GM21390 (cell line): ENCODE data around the gene SNED1.
"Not testable (repeated sequence)": the region's sequence is repeated elsewhere in the genome, so short reads cannot be mapped to it uniquely, and the experiment has no call there.

ENCODE experiments used
- ATAC-seq: cut with Tn5 transposase; IDR thresholded peaks from one replicate; pipeline ENCODE4 v1.9.1; 2021; ENCODE audit not compliant: unreplicated experiment

The SNED1 gene

GRCh38 chr2:241104611-241105010 lies 106.2 kb downstream of the SNED1 start:
- ATAC-seq = not testable (repeated sequence)

GRCh38 chr2:241105641-241106040 lies 107.2 kb downstream of the SNED1 start:
- no peak for ATAC-seq

- ATAC-seq = no peak
Observed at GRCh38 chr2:241107031-241107783, 108.8 kb downstream of the SNED1 start.

- ATAC-seq = no peak
Observed at GRCh38 chr2:241108271-241109209, 110.1 kb downstream of the SNED1 start.

- ATAC-seq = no peak
Observed at GRCh38 chr2:241109210-241110088, 111.0 kb downstream of the SNED1 start.

GRCh38 chr2:241110089-241110606 lies 111.7 kb downstream of the SNED1 start:
- ATAC-seq = no peak

- peak; percentile 44 for ATAC-seq
Observed at GRCh38 chr2:241110607-241111439, 112.4 kb downstream of the SNED1 start.

- ATAC-seq = peak; percentile 53
Observed at GRCh38 chr2:241111440-241111805, 113.0 kb downstream of the SNED1 start.

GRCh38 chr2:241112046-241112445 lies 113.6 kb downstream of the SNED1 start:
- ATAC-seq = no peak

GRCh38 chr2:241112592-241112991 lies 114.2 kb downstream of the SNED1 start:
- ATAC-seq = no peak

- ATAC-seq = no peak
Observed at GRCh38 chr2:241114836-241115235, 116.4 kb downstream of the SNED1 start.

GRCh38 chr2:241115361-241115760 lies 116.9 kb downstream of the SNED1 start:
- ATAC-seq = no peak

GRCh38 chr2:241116606-241117560 lies 118.5 kb downstream of the SNED1 start:
- ATAC-seq = no peak

- no peak for ATAC-seq
Observed at GRCh38 chr2:241118737-241119505, 120.5 kb downstream of the SNED1 start.

GRCh38 chr2:241120440-241120839 lies 122.0 kb downstream of the SNED1 start:
- ATAC-seq = no peak

- ATAC-seq = no peak
Observed at GRCh38 chr2:241121008-241121407, 122.6 kb downstream of the SNED1 start.

GRCh38 chr2:241122376-241123002 lies 124.1 kb downstream of the SNED1 start:
- ATAC-seq = no peak
